H1 (cell line): ENCODE measurements around the gene DIO3. TPM values are rescaled to one million over a fixed set of nuclear protein-coding genes. Genes with fewer than 3 reads are reported as not detected.

Source experiments
- CTCF ChIA-PET: fragments of 300-600 bp; sonication (Branson Sonifier 250); formaldehyde crosslinking; loops from one replicate; lab custom pipeline; 2021; ENCODE audit not compliant: partially characterized antibody; lab: Charles Lee
- POLR2A ChIA-PET: fragments of 300-600 bp; sonication (Branson Sonifier 250); formaldehyde crosslinking; loops from one replicate; lab custom pipeline; 2021; ENCODE audit warnings: inconsistent platforms; ENCODE audit not compliant: partially characterized antibody; lab: Charles Lee
- DNase-seq, 2 experiments: peaks; one replicate each; pipeline versions ENCODE4 v3.0.0 to v3.0.0-alpha.2; 2010 to 2022; ENCODE audit warnings: low spot score in 2 of 2, low read depth in 1 of 2, mixed read lengths in 1 of 2
- FAIRE-seq: peaks from 2 replicates; lab custom pipeline; 2011; peaks lifted over from hg19 to GRCh38; lab: Jason Lieb, UNC
- H2AFZ ChIP-seq: 2 replicates; pipeline ENCODE4 v1.8.1; 2012; ENCODE audit warnings: low read length, inconsistent platforms
- H2AK5ac ChIP-seq: 2 replicates; pipeline ENCODE4 v1.6.1; 2013; ENCODE audit warnings: low read depth, low read length
- H2BK120ac ChIP-seq: replicated peaks from 2 replicates; pipeline ENCODE3; 2013; ENCODE audit warnings: low read depth, low read length, inconsistent platforms
- H2BK12ac ChIP-seq: 2 replicates; pipeline ENCODE4 v1.6.1; 2013; ENCODE audit warnings: low read depth, low read length
- H2BK15ac ChIP-seq: 2 replicates; pipeline ENCODE4 v1.6.1; 2013; ENCODE audit warnings: low read length
- H2BK20ac ChIP-seq: 2 replicates; pipeline ENCODE4 v1.6.1; 2013; ENCODE audit warnings: low read length
- H2BK5ac ChIP-seq: 2 replicates; pipeline ENCODE4 v1.6.1; 2013; ENCODE audit warnings: low read depth, low read length
- H3K14ac ChIP-seq: 2 replicates; pipeline ENCODE4 v1.6.1; 2013; ENCODE audit warnings: inconsistent platforms; ENCODE audit not compliant: insufficient read length
- H3K18ac ChIP-seq: 2 replicates; pipeline ENCODE4 v1.6.1; 2013; ENCODE audit warnings: low read length; ENCODE audit errors: extremely low read depth
- H3K23ac ChIP-seq: 2 replicates; pipeline ENCODE4 v1.6.1; 2013; ENCODE audit warnings: inconsistent platforms; ENCODE audit not compliant: insufficient read length
- H3K23me2 ChIP-seq: 2 replicates; pipeline ENCODE4 v1.6.1; 2013; ENCODE audit warnings: low read depth, low read length
- H3K27ac ChIP-seq: 2 replicates; pipeline ENCODE4 v1.6.1; 2011; ENCODE audit warnings: low read depth, low read length, inconsistent platforms
- H3K27me3 ChIP-seq, 4 experiments: replicated peaks in 1 of 4; 1 replicate in 1 of 4; 2 replicates in 3 of 4; pipeline versions ENCODE4 v1.6.1 to v1.8.1; 2011 to 2013; ENCODE audit warnings: low read length in 3 of 4, mild to moderate bottlenecking in 3 of 4, inconsistent platforms in 2 of 4, mixed read lengths in 2 of 4, moderate library complexity in 1 of 4; ENCODE audit not compliant: control insufficient read depth in 3 of 4, insufficient read depth in 3 of 4; ENCODE audit errors: extremely low read depth in 1 of 4
- H3K36me3 ChIP-seq, 4 experiments: 2 replicates each; pipeline versions ENCODE4 v1.6.1 to v1.8.1; 2011 to 2013; ENCODE audit warnings: mild to moderate bottlenecking in 4 of 4, low read length in 3 of 4, moderate library complexity in 2 of 4, control low read depth in 1 of 4, inconsistent platforms in 1 of 4; ENCODE audit not compliant: insufficient read depth in 4 of 4, control insufficient read depth in 2 of 4
- H3K4ac ChIP-seq: replicated peaks from 2 replicates; pipeline ENCODE3; 2013; ENCODE audit warnings: low read length, low read depth, mixed read lengths, inconsistent platforms; ENCODE audit not compliant: insufficient read length
- H3K4me1 ChIP-seq, 4 experiments: replicated peaks in 1 of 4; 1 replicate in 1 of 4; 2 replicates in 3 of 4; pipeline versions ENCODE4 v1.6.1 to v1.8.1; 2011 to 2013; ENCODE audit warnings: low read length in 3 of 4, inconsistent platforms in 2 of 4, mixed read lengths in 1 of 4; ENCODE audit not compliant: insufficient read depth in 4 of 4, control insufficient read depth in 3 of 4
- H3K4me2 ChIP-seq, 2 experiments: 2 replicates each; pipeline versions ENCODE4 v1.6.1 to v1.8.1; 2011 to 2013; ENCODE audit warnings: low read depth in 2 of 2, low read length in 2 of 2, control low read depth in 1 of 2, inconsistent platforms in 1 of 2, mild to moderate bottlenecking in 1 of 2; ENCODE audit not compliant: insufficient read depth in 1 of 2
- H3K4me3 ChIP-seq, 4 experiments: fragments of 200-600, 300-600 bp in 1 of 4; sonication (generic), shearing (Covaris generic), sonication (Bioruptor Twin) in 1 of 4; 2 replicates each; pipeline versions ENCODE4 v1.5.1 to v1.8.1; 2011 to 2016; ENCODE audit warnings: low read length in 4 of 4, low read depth in 3 of 4, control low read depth in 2 of 4, inconsistent platforms in 2 of 4, mild to moderate bottlenecking in 2 of 4, mixed read lengths in 1 of 4, moderate library complexity in 1 of 4; ENCODE audit not compliant: insufficient read depth in 2 of 4; ENCODE audit errors: extremely low read depth in 1 of 4
- H3K56ac ChIP-seq: replicated peaks from 2 replicates; pipeline ENCODE3; 2013; ENCODE audit warnings: low read depth, mild to moderate bottlenecking, mixed read lengths, low read length, inconsistent platforms; ENCODE audit not compliant: insufficient read length
- H3K79me1 ChIP-seq: 2 replicates; pipeline ENCODE4 v1.6.1; 2013; ENCODE audit warnings: low read depth, low read length, control low read depth
- H3K79me2 ChIP-seq, 2 experiments: 2 replicates each; pipeline versions ENCODE4 v1.6.1 to v1.8.1; 2012 to 2013; ENCODE audit warnings: low read length in 2 of 2, mild to moderate bottlenecking in 2 of 2, inconsistent platforms in 1 of 2; ENCODE audit not compliant: insufficient read depth in 2 of 2, control insufficient read depth in 1 of 2
- H3K9ac ChIP-seq, 4 experiments: replicated peaks in 1 of 4; 1 replicate in 1 of 4; 2 replicates in 3 of 4; pipeline versions ENCODE4 v1.6.1 to v1.8.1; 2011 to 2013; ENCODE audit warnings: low read depth in 3 of 4, low read length in 3 of 4, control low read depth in 2 of 4, mild to moderate bottlenecking in 2 of 4, moderate library complexity in 2 of 4, inconsistent platforms in 1 of 4; ENCODE audit errors: extremely low read depth in 1 of 4
- H3K9me3 ChIP-seq, 2 experiments: 2 replicates each; pipeline versions ENCODE4 v1.6.1 to v1.8.1; 2012 to 2013; ENCODE audit warnings: mild to moderate bottlenecking in 2 of 2, moderate library complexity in 2 of 2, control low read depth in 1 of 2, inconsistent platforms in 1 of 2, low read depth in 1 of 2, low read length in 1 of 2, mixed read lengths in 1 of 2; ENCODE audit not compliant: insufficient read depth in 2 of 2
- H4K20me1 ChIP-seq, 2 experiments: replicated peaks in 1 of 2; 2 replicates each; pipeline versions ENCODE3 to v1.8.1; 2011 to 2013; ENCODE audit warnings: inconsistent platforms in 2 of 2, low read length in 2 of 2, mild to moderate bottlenecking in 1 of 2; ENCODE audit not compliant: insufficient read depth in 2 of 2, control insufficient read depth in 1 of 2
- H4K5ac ChIP-seq: 2 replicates; pipeline ENCODE4 v1.6.1; 2013; ENCODE audit warnings: low read length, low read depth, mixed read lengths, inconsistent platforms; ENCODE audit not compliant: insufficient read length
- H4K8ac ChIP-seq: 2 replicates; pipeline ENCODE4 v1.8.0; 2013; ENCODE audit warnings: mild to moderate bottlenecking, moderate library complexity, low read length, inconsistent platforms; ENCODE audit not compliant: insufficient read depth; ENCODE audit errors: extremely low read depth
- H4K91ac ChIP-seq: replicated peaks from 2 replicates; pipeline ENCODE3; 2013; ENCODE audit warnings: low read length, mixed read lengths, inconsistent platforms; ENCODE audit not compliant: insufficient read length
- ASH2L ChIP-seq: fragments of 200-600, 300-600 bp; sonication (generic); IDR thresholded peaks from one replicate; pipeline ENCODE4 v1.7.1; 2017; ENCODE audit warnings: low read length
- ATF3 ChIP-seq: IDR thresholded peaks from 2 replicates; pipeline ENCODE4 v1.6.1; 2011; ENCODE audit warnings: low read depth, mild to moderate bottlenecking, low read length; ENCODE audit not compliant: insufficient read depth
- CBX8 ChIP-seq: fragments of 300-800, 300-1000 bp; sonication (generic); IDR thresholded peaks from 2 replicates; pipeline ENCODE4 v1.7.1; 2016; ENCODE audit warnings: low read depth, low read length, borderline replicate concordance
- CTCF ChIP-seq, 3 experiments: IDR thresholded peaks; 1 replicate in 2 of 3; 2 replicates in 1 of 3; pipeline versions ENCODE4 v1.5.1 to v1.6.1; 2011; ENCODE audit warnings: low read length in 3 of 3, mild to moderate bottlenecking in 3 of 3, inconsistent platforms in 2 of 3, low read depth in 1 of 3, moderate library complexity in 1 of 3; ENCODE audit not compliant: insufficient read depth in 1 of 3; ENCODE audit errors: control extremely low read depth in 1 of 3
- KDM5A ChIP-seq: fragments of 200-600 bp; IDR thresholded peaks from 2 replicates; pipeline ENCODE4 v1.7.1; 2012; ENCODE audit warnings: mild to moderate bottlenecking, low read length, inconsistent platforms, mixed read lengths
- NANOG ChIP-seq: IDR thresholded peaks from 2 replicates; pipeline ENCODE4 v1.6.1; 2011; ENCODE audit warnings: low read length, low read depth, mild to moderate bottlenecking, inconsistent platforms; ENCODE audit not compliant: insufficient read depth, poor library complexity, severe bottlenecking
- NRF1 ChIP-seq: IDR thresholded peaks from 2 replicates; pipeline ENCODE4 v1.6.1; 2011; ENCODE audit warnings: mild to moderate bottlenecking, low read depth, low read length, improper control_type of control experiment
- SP1 ChIP-seq: IDR thresholded peaks from 2 replicates; pipeline ENCODE4 v1.6.1; 2011; ENCODE audit warnings: low read depth, low read length
- SP2 ChIP-seq: IDR thresholded peaks from 2 replicates; pipeline ENCODE4 v1.6.1; 2012; ENCODE audit warnings: mild to moderate bottlenecking, low read length, inconsistent platforms
- YY1 ChIP-seq: IDR thresholded peaks from 2 replicates; pipeline ENCODE4 v1.6.1; 2011; ENCODE audit warnings: low read depth, mild to moderate bottlenecking, low read length
- ZNF274 ChIP-seq: IDR thresholded peaks from 2 replicates; pipeline ENCODE4 v1.7.0; 2012; ENCODE audit warnings: low read length, borderline replicate concordance; ENCODE audit errors: extremely low read depth
- WGBS, 2 experiments: shearing (Covaris generic) in 1 of 2; methylation state at CpG; one replicate each; pipeline versions ENCODE4 v1.1.6 to v1.1.7; 2013 to 2015; ENCODE audit warnings: low lambda C conversion rate in 2 of 2, mixed read lengths in 2 of 2, inconsistent platforms in 1 of 2, low coverage in 1 of 2, missing lambda C conversion rate in 1 of 2; ENCODE audit not compliant: insufficient replicate concordance in 2 of 2, insufficient coverage in 1 of 2, insufficient read length in 1 of 2; ENCODE audit errors: extremely low coverage in 1 of 2, missing lambda C conversion rate in 1 of 2; 5-methylcytosine and 5-hydroxymethylcytosine counted together
- polyA plus RNA-seq, 7 experiments: library from polyadenylated mRNA; depleted of rRNA in 3 of 7; stranded (reverse) in 5 of 7; unstranded in 2 of 7; fragments of >200 nt in 5 of 7; fragments of 200-250 nt in 2 of 7; gene quantifications; 1 replicate in 5 of 7; 2 replicates in 1 of 7; 4 replicates in 1 of 7; pipeline versions ENCODE4 v1.2.1 to v1.2.3, GENCODE V29; 2011 to 2013; ENCODE audit warnings: missing spikeins in 2 of 7, mixed read lengths in 2 of 7
- total RNA-seq: library from RNA; stranded (reverse); fragmentation: NEBNext Ultra II Directional; extraction: Animal tissue kit (Norgen Biotek cat#: 25700); gene quantifications from 2 replicates; pipeline ENCODE4 v1.2.1, GENCODE V29; 2021

Gene DIO3
- total and polyA plus RNA-seq, 2 of the 8 experiments (the other 6 are each of a cell fraction or from before 2014, with no cell fraction given) = 0.17 to 0.19 TPM

DNA sequence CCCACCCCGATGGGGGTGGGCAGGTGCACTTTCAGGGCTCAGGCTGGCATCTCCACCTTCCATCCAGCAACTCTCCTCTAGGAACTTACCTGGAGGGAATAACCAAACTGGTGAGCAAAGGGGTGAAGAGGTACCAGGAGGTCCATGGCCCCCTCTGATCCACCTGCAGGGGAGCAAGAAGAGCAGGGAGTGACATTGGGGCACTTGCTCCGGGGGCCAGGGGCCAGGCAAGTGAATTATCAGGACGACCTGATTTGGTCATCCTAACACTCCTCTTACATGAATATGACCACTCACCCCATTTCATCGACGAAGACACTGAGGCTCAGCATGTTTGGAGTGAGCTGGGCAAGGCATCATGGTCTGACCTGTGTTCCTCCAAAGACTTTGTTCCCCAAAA is 6.0 kb downstream of the DIO3 start:
- Histone ChIP-seq H2BK12ac (no peak overlapping the region), H3K4me2 (no peak overlapping the region), H3K79me1 (no peaks in the 10 kb centered on the region), H2BK15ac (no peak overlapping the region), H3K27me3 (peaks cover 50 to 62% (median 60%) of the 10 kb centered on the region in 4 experiments), H2AFZ (no peak overlapping the region), H2BK120ac (no peak overlapping the region), H3K56ac (no peak overlapping the region), H4K8ac (no peak overlapping the region), H3K9ac (no peak overlapping the region), H4K20me1 (peaks cover 7 to 14% of the 10 kb centered on the region in 2 experiments), H3K4me3 (no peak overlapping the region), H2BK20ac (no peak overlapping the region), H3K23ac (no peak overlapping the region), H3K27ac (no peak overlapping the region), H2BK5ac (no peak overlapping the region), H3K36me3 (peaks cover 0 to 4% (median 0%) of the 10 kb centered on the region in 4 experiments; a peak in 1 of 8 replicates), H3K4ac (no peak overlapping the region), H4K91ac (no peak overlapping the region), H3K4me1 (peaks cover 0 to 12% (median 6%) of the 10 kb centered on the region in 4 experiments; a peak in 4 of 7 replicates), H3K14ac (no peak overlapping the region), H2AK5ac (no peak overlapping the region), H3K9me3 (peaks cover 2 to 4% of the 10 kb centered on the region in 2 experiments; a peak in 3 of 4 replicates), H4K5ac (no peak overlapping the region), H3K18ac (no peak overlapping the region), H3K79me2 (no peaks in the 10 kb centered on the region), H3K23me2 (peaks cover 13% of the 10 kb centered on the region; the same call in 1 of the 2 replicates)
- CTCF ChIA-PET = interaction anchor here (0.6 kb wide), 1 partner anchor 69 kb away, joined by 5 read pairs; no protein-coding TSS in a partner anchor
- DNase-seq (no peak), FAIRE-seq (no peak)
- POLR2A ChIA-PET = no interaction called here
- 86% methylated on average over 5 of the region's 5 CpGs; no CpG with 5 or more reads in 1 of the 2 experiments for WGBS, 2 experiments
- TF ChIP-seq ASH2L (no peak), NRF1 (no peak), KDM5A (no peak), ZNF274 (no peak), CTCF (IDR thresholded peaks at IDR 0.05; ENCODE audit: control extremely low read depth in 1 of 3, insufficient read depth in 1 of 3, low read depth in 1 of 3, low read length in 3 of 3) (no peak), SP1 (no peak), SP2 (no peak), NANOG (no peak), YY1 (no peak), ATF3 (no peak), CBX8 (no peak)
